Stimulated activated CD4-positive, alpha-beta T cell treated with anti-CD3 and anti-CD28 coated beads, Interleukin-4, amount 100 ng/mL, for 1 hour (primary cell): ENCODE measurements around the gene FBLN5.
"Not testable (repeated sequence)": the region's sequence is repeated elsewhere in the genome, so short reads cannot be mapped to it uniquely, and the experiment has no call there.

ENCODE experiments used
- DNase-seq: peaks from one replicate; pipeline ENCODE4 v3.0.0-alpha.2; 2020

FBLN5 gene

GRCh38 chr14:91882776-91883175, 64.7 kb downstream of the FBLN5 start:
- no peak for DNase-seq

GRCh38 chr14:91882369-91882768, 65.1 kb downstream of the FBLN5 start:
- DNase-seq: no peak

GRCh38 chr14:91879196-91879595, 68.3 kb downstream of the FBLN5 start:
- no peak for DNase-seq

- no peak for DNase-seq
Observed at GRCh38 chr14:91878274-91878673, 69.2 kb downstream of the FBLN5 start.

- DNase-seq: no peak
Observed at GRCh38 chr14:91877376-91877915, 70.0 kb downstream of the FBLN5 start.

- DNase-seq: no peak
Observed at GRCh38 chr14:91876492-91876891, 71.0 kb downstream of the FBLN5 start.

- no peak for DNase-seq
Observed at GRCh38 chr14:91875525-91876286, 71.8 kb downstream of the FBLN5 start.

- DNase-seq: peak; percentile 37
Observed at GRCh38 chr14:91873471-91874415, 73.8 kb downstream of the FBLN5 start.

GRCh38 chr14:91872517-91873470, 74.7 kb downstream of the FBLN5 start:
- DNase-seq: no peak

GRCh38 chr14:91872011-91872501, 75.4 kb downstream of the FBLN5 start:
- DNase-seq: peak; percentile 42

GRCh38 chr14:91871401-91871800, 76.1 kb downstream of the FBLN5 start:
- not testable (repeated sequence) for DNase-seq

GRCh38 chr14:91870890-91871289, 76.6 kb downstream of the FBLN5 start:
- DNase-seq: no peak

- peak; percentile 52 for DNase-seq
Observed at GRCh38 chr14:91870001-91870400, 77.5 kb downstream of the FBLN5 start.

GRCh38 chr14:91869556-91869955, 77.9 kb downstream of the FBLN5 start:
- DNase-seq: no peak

GRCh38 chr14:91867316-91867988, 80.0 kb downstream of the FBLN5 start, which contains the start of gene TC2N:
Gene TC2N, minus strand, starts transcription at chr14:91867536. Its CDS starts 53,767 bp downstream, at chr14:91813769.
- no peak for DNase-seq

GRCh38 chr14:91866511-91867295, 80.8 kb downstream of the FBLN5 start:
- DNase-seq: no peak

- no peak for DNase-seq
Observed at GRCh38 chr14:91866061-91866460, 81.4 kb downstream of the FBLN5 start.

GRCh38 chr14:91862417-91862816, 85.1 kb downstream of the FBLN5 start:
- DNase-seq: no peak

- DNase-seq: no peak
Observed at GRCh38 chr14:91861091-91861490, 86.4 kb downstream of the FBLN5 start.

GRCh38 chr14:91860238-91860637, 87.3 kb downstream of the FBLN5 start:
- no peak for DNase-seq
